Hepatic stellate cell (primary cell): Measurements from ENCODE around the gene GIN1.
"Not testable (repeated sequence)": the region's sequence is repeated elsewhere in the genome, so short reads cannot be mapped to it uniquely, and the experiment has no call there.

Experiments used
- DNase-seq: peaks from one replicate; pipeline ENCODE4 v3.0.0; 2011; ENCODE audit warnings: low spot score

GIN1 gene

GRCh38 chr5:103119765-103120606 lies at the start of gene GIN1, which contains the start of gene PPIP5K2:
GIN1 (minus strand) TSS chr5:103120138; CDS start chr5:103108707, 11,431 bp downstream.
PPIP5K2 (plus strand) TSS chr5:103120301; CDS start chr5:103129590, 9,289 bp downstream.
- peak; percentile 75 for DNase-seq

- DNase-seq: no peak
Observed at GRCh38 chr5:103166706-103167105, 46.8 kb upstream of the GIN1 start.

GRCh38 chr5:103151156-103151555 lies 31.2 kb upstream of the GIN1 start:
- no peak for DNase-seq

GRCh38 chr5:103148213-103148612 lies 28.3 kb upstream of the GIN1 start:
- DNase-seq: no peak

GRCh38 chr5:103145196-103145595 lies 25.3 kb upstream of the GIN1 start:
- DNase-seq: no peak

GRCh38 chr5:103142132-103142531 lies 22.2 kb upstream of the GIN1 start:
- not testable (repeated sequence) for DNase-seq

- DNase-seq: peak; percentile 57
Observed at GRCh38 chr5:103139264-103139865, 19.4 kb upstream of the GIN1 start.

GRCh38 chr5:103138202-103138690 lies 18.3 kb upstream of the GIN1 start:
- no peak for DNase-seq

- no peak for DNase-seq
Observed at GRCh38 chr5:103135461-103135860, 15.5 kb upstream of the GIN1 start.

- no peak for DNase-seq
Observed at GRCh38 chr5:103133231-103133630, 13.3 kb upstream of the GIN1 start.

- no peak for DNase-seq
Observed at GRCh38 chr5:103132684-103133083, 12.7 kb upstream of the GIN1 start.

- no peak for DNase-seq
Observed at GRCh38 chr5:103128202-103128601, 8.3 kb upstream of the GIN1 start.

GRCh38 chr5:103127292-103127817 lies 7.4 kb upstream of the GIN1 start:
- DNase-seq: no peak

GRCh38 chr5:103126557-103126956 lies 6.6 kb upstream of the GIN1 start:
- no peak for DNase-seq

- no peak for DNase-seq
Observed at GRCh38 chr5:103122242-103122641, 2.3 kb upstream of the GIN1 start.

GRCh38 chr5:103120607-103121200 lies 766 bp upstream of the GIN1 start:
- DNase-seq: peak; percentile 2

GRCh38 chr5:103119070-103119764 lies 721 bp downstream of the GIN1 start:
- DNase-seq: no peak

GRCh38 chr5:103117471-103117991 lies 2.4 kb downstream of the GIN1 start:
- DNase-seq: no peak

GRCh38 chr5:103114440-103114839 lies 5.5 kb downstream of the GIN1 start:
- DNase-seq: no peak

- DNase-seq: no peak
Observed at GRCh38 chr5:103112910-103113309, 7.0 kb downstream of the GIN1 start.

- DNase-seq: no peak
Observed at GRCh38 chr5:103111468-103111867, 8.5 kb downstream of the GIN1 start.

GRCh38 chr5:103110403-103110802 lies 9.5 kb downstream of the GIN1 start:
- DNase-seq: no peak
